ENCODE results near the gene SLC38A10.

The SLC38A10 gene

GRCh38 chr17:81212365-81212764, 82.7 kb downstream of the SLC38A10 start:
- ChIA-PET POLR2A (no interaction called here), CTCF (interaction anchor here (1.0 to 1.2 kb wide), 2 partner anchors 11 to 17 kb away, joined by 3 to 5 read pairs; no protein-coding TSS in a partner anchor)
- DNase-seq (ENCODE audit: low read depth, low spot score): no peak
- H3K4me3 ChIP-seq (ENCODE audit: low read depth, low read length): no peak overlapping the region
- no peak for TF ChIP-seq CTCF (IDR thresholded peaks at IDR 0.05; ENCODE audit: insufficient read depth, low read length, missing control alignments)

DNA sequence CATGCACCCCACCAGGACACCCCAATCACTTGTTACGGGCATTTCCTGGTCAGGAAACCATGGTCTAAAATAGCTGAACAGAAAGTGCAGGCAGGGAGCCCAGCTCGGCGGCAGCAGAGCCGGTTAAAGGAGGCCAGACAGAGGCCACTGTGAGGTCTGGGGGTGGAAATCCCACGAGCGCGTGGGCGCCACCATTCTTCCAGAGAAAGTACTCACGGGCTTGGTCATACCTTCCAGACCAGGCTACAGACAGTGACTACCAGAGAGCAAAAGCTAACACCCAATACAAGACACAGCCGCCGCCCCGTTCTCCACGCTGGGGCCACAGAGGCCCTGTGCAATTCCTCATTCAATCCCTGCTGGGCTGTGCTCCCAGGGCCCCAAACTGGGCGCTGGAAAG, 84.2 kb downstream of the SLC38A10 start:
- no peak for TF ChIP-seq CTCF (IDR thresholded peaks at IDR 0.05; ENCODE audit: insufficient read depth, low read length, missing control alignments)
- ChIA-PET POLR2A (no interaction called here), CTCF (no interaction called here)
- DNase-seq (ENCODE audit: low read depth, low spot score): no peak
- H3K4me3 ChIP-seq (ENCODE audit: low read depth, low read length): no peak overlapping the region

DNA sequence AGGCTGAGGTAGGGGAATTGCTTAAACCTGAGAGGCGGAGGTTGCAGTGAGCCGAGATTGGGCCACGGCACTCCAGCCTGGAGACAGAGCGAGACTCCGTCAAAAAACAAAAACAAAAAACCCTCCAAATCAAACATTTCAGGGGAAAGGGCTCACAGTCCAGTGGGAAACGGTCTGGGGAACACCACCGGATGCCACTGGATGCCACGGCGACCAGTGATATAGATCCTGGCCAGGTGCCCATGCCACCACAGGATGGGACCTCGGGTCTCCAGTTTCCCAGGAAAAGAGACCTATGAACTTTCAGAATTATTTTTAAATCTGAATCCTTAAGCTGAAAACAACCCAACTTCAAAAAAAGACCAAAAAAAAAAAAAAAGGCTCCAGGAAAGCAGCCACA, 84.6 kb downstream of the SLC38A10 start:
- no peak for TF ChIP-seq CTCF (IDR thresholded peaks at IDR 0.05; ENCODE audit: insufficient read depth, low read length, missing control alignments)
- no peak for DNase-seq (ENCODE audit: low read depth, low spot score)
- no peak overlapping the region for H3K4me3 ChIP-seq (ENCODE audit: low read depth, low read length)
- ChIA-PET POLR2A (no interaction called here), CTCF (no interaction called here)

DNA sequence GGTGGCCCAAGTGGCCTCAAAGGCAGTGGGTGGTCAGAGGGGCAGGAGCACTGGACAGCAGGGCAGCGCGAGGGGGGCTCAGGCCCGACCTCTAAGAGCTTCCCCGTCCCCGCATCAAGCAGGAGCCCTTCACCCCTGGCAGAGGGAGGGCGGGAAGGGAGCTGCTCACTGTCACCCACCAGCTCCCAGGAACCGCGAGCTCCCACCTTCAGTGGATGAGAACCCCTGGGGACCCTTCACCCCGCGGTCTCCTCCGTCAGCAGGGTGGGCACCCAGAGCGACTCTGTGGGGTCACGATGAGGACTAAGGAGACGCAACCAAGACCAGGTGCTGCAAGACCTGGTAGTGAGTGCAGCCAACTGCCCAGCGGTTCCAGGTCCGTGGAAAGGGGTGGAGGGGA, 86.0 kb downstream of the SLC38A10 start:
- CTCF ChIA-PET: interaction anchor here (1.1 kb wide), 1 partner anchor 9 kb away, joined by 3 read pairs; no protein-coding TSS in a partner anchor
- POLR2A ChIA-PET: no interaction called here
- no peak for TF ChIP-seq CTCF (IDR thresholded peaks at IDR 0.05; ENCODE audit: insufficient read depth, low read length, missing control alignments)
- no peak overlapping the region for H3K4me3 ChIP-seq (ENCODE audit: low read depth, low read length)
- DNase-seq (ENCODE audit: low read depth, low spot score): no peak

DNA sequence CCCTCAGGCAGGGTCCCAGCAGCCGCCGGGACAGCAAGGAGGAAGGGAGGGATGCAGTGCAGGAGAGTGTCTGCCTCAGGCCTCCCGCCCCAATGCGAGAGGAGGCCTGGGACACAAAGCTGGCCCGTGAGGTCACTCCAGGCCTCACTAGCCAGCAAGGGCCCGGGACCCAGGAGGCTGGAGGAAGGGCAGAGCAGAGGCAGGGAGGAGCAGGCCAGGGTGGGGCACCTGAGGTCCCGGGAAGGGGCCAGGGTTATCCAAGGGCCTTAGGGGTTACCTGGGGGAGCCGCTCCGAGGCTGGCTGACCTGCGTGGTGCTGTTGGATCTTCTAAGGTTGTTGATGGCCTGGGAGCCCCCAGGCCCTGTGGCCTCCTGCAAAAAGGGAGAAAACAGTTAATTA, 86.5 kb downstream of the SLC38A10 start:
- no peak for TF ChIP-seq CTCF (IDR thresholded peaks at IDR 0.05; ENCODE audit: insufficient read depth, low read length, missing control alignments)
- H3K4me3 ChIP-seq (ENCODE audit: low read depth, low read length): no peak overlapping the region
- POLR2A ChIA-PET: no interaction called here
- CTCF ChIA-PET: interaction anchor here (1.1 kb wide), 1 partner anchor 8 kb away, joined by 3 read pairs; no protein-coding TSS in a partner anchor
- DNase-seq (ENCODE audit: low read depth, low spot score): no peak

DNA sequence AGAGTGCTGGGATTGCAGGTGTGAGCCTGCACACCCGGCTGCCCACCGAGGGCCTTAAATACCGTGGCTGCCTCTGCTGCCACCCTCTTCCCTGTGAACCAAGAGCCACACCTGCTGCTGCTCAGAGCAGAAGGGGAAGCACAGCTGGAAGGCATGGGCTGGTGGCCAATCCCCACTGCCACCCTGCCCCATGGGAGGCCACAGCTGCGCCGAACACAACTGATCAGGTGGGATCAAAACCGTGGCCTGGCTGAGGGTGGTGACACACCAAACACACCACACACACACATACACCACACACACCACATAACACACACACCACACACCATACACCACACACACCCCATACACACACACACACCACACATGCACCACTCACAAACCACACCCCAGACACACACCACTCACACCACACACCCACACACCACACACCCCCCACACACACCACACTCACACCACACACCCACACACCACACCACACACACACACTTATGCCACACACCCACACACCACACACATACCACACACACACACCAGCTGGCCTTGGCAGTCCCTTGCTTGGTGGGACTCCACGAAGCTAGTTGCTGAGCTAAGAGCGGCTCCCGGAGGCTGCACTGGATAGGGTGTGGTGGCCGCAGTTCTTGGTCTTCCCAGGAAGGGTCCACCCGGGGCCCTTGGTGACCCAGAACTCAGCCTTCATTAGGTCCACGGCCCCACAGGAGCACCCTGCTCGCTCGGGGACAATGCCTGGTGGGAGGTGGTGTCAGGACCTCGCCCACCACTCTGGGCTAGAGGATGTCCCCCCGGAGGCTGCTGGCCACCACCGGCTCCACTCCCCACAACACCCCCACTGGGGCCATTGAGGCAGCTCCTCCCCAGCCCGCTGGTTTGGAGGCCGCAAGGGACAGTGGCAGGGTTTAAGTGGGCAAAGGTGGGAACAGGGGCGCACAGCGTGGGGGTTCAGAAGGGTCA, 87.2 kb downstream of the SLC38A10 start:
- no peak for TF ChIP-seq CTCF (IDR thresholded peaks at IDR 0.05; ENCODE audit: insufficient read depth, low read length, missing control alignments)
- POLR2A ChIA-PET: no interaction called here
- CTCF ChIA-PET: interaction anchor here (1.8 kb wide), 1 partner anchor 17 kb away, joined by 5 read pairs; no protein-coding TSS in a partner anchor
- no peak for DNase-seq (ENCODE audit: low read depth, low spot score)
- no peak overlapping the region for H3K4me3 ChIP-seq (ENCODE audit: low read depth, low read length)

Measured in AG04449 (cell line).